ENCODE results near the gene VASN. TPM values are rescaled to one million over a fixed set of nuclear protein-coding genes. Genes with fewer than 3 reads are reported as not detected.

Gene VASN
- total RNA-seq, 1 experiment from 2014 or later: 45.3 TPM

GRCh38 chr16:4381072-4381934 is 9.7 kb downstream of the VASN start:
- BruUV-seq (replicated peaks): no TSS peak
- no peaks in the 10 kb centered on the region for H3K9me3 ChIP-seq (ENCODE audit: insufficient read depth, low read depth)
- H3K4me2 ChIP-seq: no peak overlapping the region
- H3K27me3 ChIP-seq (ENCODE audit: insufficient read depth, low read depth): no peaks in the 10 kb centered on the region
- H3K27ac ChIP-seq: no peak overlapping the region
- 0 out of 2 replicates have a peak, but pooled peaks cover 3% of the 10 kb centered on the region for H3K79me2 ChIP-seq (ENCODE audit: low read depth)
- TF ChIP-seq EZH2 (IDR thresholded peaks at IDR 0.05; ENCODE audit: low read depth): no peak
- H3K9me2 ChIP-seq (ENCODE audit: insufficient read depth): no peaks in the 10 kb centered on the region
- POLR2A ChIA-PET (ENCODE audit: unreplicated experiment): no interaction called here
- peaks cover 1% of the 10 kb centered on the region; the same call in 1 of the 2 replicates for H3F3A ChIP-seq (ENCODE audit: insufficient read depth, low read depth)
- 0 out of 2 replicates have a peak, but pooled peaks cover 3% of the 10 kb centered on the region for H4K20me1 ChIP-seq (ENCODE audit: insufficient read depth)
- H3K4me1 ChIP-seq (replicated peaks; ENCODE audit: insufficient read depth): peaks cover 6% of the 10 kb centered on the region
- CTCF ChIA-PET: no interaction called here
- no peak overlapping the region for H2AFZ ChIP-seq
- no peak overlapping the region for H3K4me3 ChIP-seq
- no peaks in the 10 kb centered on the region for H3K36me3 ChIP-seq (ENCODE audit: low read depth)
- no peak for DNase-seq
- intact Hi-C loops (cut with micrococcal nuclease; ENCODE audit: unreplicated experiment): no loop called here

GRCh38 chr16:4381935-4382794 is 10.5 kb downstream of the VASN start:
- Histone ChIP-seq H3K9me3 (ENCODE audit: insufficient read depth, low read depth) (no peaks in the 10 kb centered on the region), H2AFZ (no peak overlapping the region), H3K36me3 (ENCODE audit: low read depth) (no peaks in the 10 kb centered on the region), H3F3A (ENCODE audit: insufficient read depth, low read depth) (no peaks in the 10 kb centered on the region), H3K4me1 (replicated peaks; ENCODE audit: insufficient read depth) (no peaks in the 10 kb centered on the region), H4K20me1 (ENCODE audit: insufficient read depth) (no peaks in the 10 kb centered on the region), H3K9me2 (ENCODE audit: insufficient read depth) (no peaks in the 10 kb centered on the region), H3K4me2 (no peak overlapping the region), H3K27ac (no peak overlapping the region), H3K4me3 (no peak overlapping the region), H3K79me2 (ENCODE audit: low read depth) (0 out of 2 replicates have a peak, but pooled peaks cover 3% of the 10 kb centered on the region), H3K27me3 (ENCODE audit: insufficient read depth, low read depth) (no peaks in the 10 kb centered on the region)
- POLR2A ChIA-PET (ENCODE audit: unreplicated experiment): no interaction called here
- TF ChIP-seq CTCF (conservative IDR thresholded peaks at IDR 0.05): no peak
- TF ChIP-seq EZH2 (IDR thresholded peaks at IDR 0.05; ENCODE audit: low read depth): no peak
- intact Hi-C loops (cut with micrococcal nuclease; ENCODE audit: unreplicated experiment): no loop called here
- BruUV-seq (replicated peaks): no TSS peak
- CTCF ChIA-PET: no interaction called here
- no peak for DNase-seq

- H3F3A ChIP-seq (ENCODE audit: insufficient read depth, low read depth): no peaks in the 10 kb centered on the region
- no peak overlapping the region for H2AFZ ChIP-seq
- H3K9me2 ChIP-seq (ENCODE audit: insufficient read depth): no peaks in the 10 kb centered on the region
- H3K36me3 ChIP-seq (ENCODE audit: low read depth): no peaks in the 10 kb centered on the region
- POLR2A ChIA-PET (ENCODE audit: unreplicated experiment): no interaction called here
- H3K27ac ChIP-seq: no peak overlapping the region
- H3K4me1 ChIP-seq (replicated peaks; ENCODE audit: insufficient read depth): peaks cover 1% of the 10 kb centered on the region; the same call in 1 of the 2 replicates
- no peaks in the 10 kb centered on the region for H3K79me2 ChIP-seq (ENCODE audit: low read depth)
- CTCF ChIA-PET: no interaction called here
- no peak overlapping the region for H3K4me3 ChIP-seq
- H4K20me1 ChIP-seq (ENCODE audit: insufficient read depth): no peaks in the 10 kb centered on the region
- no peak overlapping the region for H3K4me2 ChIP-seq
- TF ChIP-seq EZH2 (IDR thresholded peaks at IDR 0.05; ENCODE audit: low read depth): no peak
- no peak for TF ChIP-seq CTCF (conservative IDR thresholded peaks at IDR 0.05)
- BruUV-seq (replicated peaks): no TSS peak
- no peak for DNase-seq
- no peaks in the 10 kb centered on the region for H3K9me3 ChIP-seq (ENCODE audit: insufficient read depth, low read depth)
- intact Hi-C loops (cut with micrococcal nuclease; ENCODE audit: unreplicated experiment): no loop called here
- no peaks in the 10 kb centered on the region for H3K27me3 ChIP-seq (ENCODE audit: insufficient read depth, low read depth)
These were observed 11.2 kb downstream of the VASN start for GRCh38 chr16:4382795-4383357.
